GM23338 (cell line): ENCODE measurements around the gene XRN2. TPM values are rescaled to one million over a fixed set of nuclear protein-coding genes. Genes with fewer than 3 reads are reported as not detected.
A peak's percentile ranks its signal among the peaks of the same experiment; 100 is the strongest.

ENCODE experiments used
- ATAC-seq: fragments of 200-7000 bp; cut with Tn5 transposase; 3 replicates; pipeline ENCODE4 v1.9.1; 2020
- DNase-seq: peaks from one replicate; pipeline ENCODE4 v3.0.0-alpha.2; 2015; ENCODE audit warnings: low spot score
- H2AFZ ChIP-seq: fragments of 200-600 bp; sonication (generic); 2 replicates; pipeline ENCODE4 v1.8.0; 2016; ENCODE audit warnings: antibody characterized with exemption, mild to moderate bottlenecking, moderate library complexity
- H3F3A ChIP-seq: fragments of 200-600 bp; sonication (generic); replicated peaks from 2 replicates; pipeline ENCODE4 v1.8.0; 2017; ENCODE audit warnings: antibody characterized with exemption, mixed run types, low read depth
- H3K27ac ChIP-seq: fragments of 200-600 bp; sonication (generic); 2 replicates; pipeline ENCODE4 v1.6.1; 2016; ENCODE audit warnings: low read depth
- H3K27me3 ChIP-seq: fragments of 200-600 bp; sonication (generic); 2 replicates; pipeline ENCODE4 v1.8.0; 2016; ENCODE audit warnings: mild to moderate bottlenecking, mixed run types, moderate library complexity; ENCODE audit not compliant: insufficient read depth
- H3K36me3 ChIP-seq: fragments of 200-600 bp; sonication (generic); 2 replicates; pipeline ENCODE4 v1.8.0; 2016; ENCODE audit warnings: mild to moderate bottlenecking; ENCODE audit not compliant: insufficient read depth
- H3K4me1 ChIP-seq: fragments of 200-600 bp; sonication (generic); 2 replicates; pipeline ENCODE4 v1.8.0; 2016; ENCODE audit warnings: mild to moderate bottlenecking, moderate library complexity; ENCODE audit not compliant: insufficient read depth
- H3K4me2 ChIP-seq: fragments of 200-600 bp; sonication (generic); 2 replicates; pipeline ENCODE4 v1.7.1; 2017; ENCODE audit warnings: mixed run types
- H3K4me3 ChIP-seq: fragments of 200-600 bp; sonication (generic); 2 replicates; pipeline ENCODE4 v1.6.1; 2016; ENCODE audit warnings: mixed run types
- H3K79me2 ChIP-seq: fragments of 200-600 bp; sonication (generic); replicated peaks from 2 replicates; pipeline ENCODE4 v1.8.0; 2017; ENCODE audit warnings: mild to moderate bottlenecking; ENCODE audit not compliant: insufficient read depth
- H3K9me2 ChIP-seq: fragments of 200-600 bp; sonication (generic); 2 replicates; pipeline ENCODE4 v1.8.0; 2017; ENCODE audit not compliant: insufficient read depth
- H4K20me1 ChIP-seq: fragments of 200-600 bp; sonication (generic); replicated peaks from 2 replicates; pipeline ENCODE4 v1.8.0; 2017; ENCODE audit warnings: mild to moderate bottlenecking; ENCODE audit not compliant: insufficient read depth
- H3K27ac Mint-ChIP-seq: 2 replicates; pipeline ENCODE4 v1.8.0; 2020; ENCODE audit warnings: inconsistent platforms, mild to moderate bottlenecking, moderate library complexity, mixed read lengths
- H3K27me3 Mint-ChIP-seq: 3 replicates; pipeline ENCODE4 v1.8.0; 2022; ENCODE audit warnings: low read depth, mild to moderate bottlenecking, moderate library complexity, mixed read lengths, inconsistent platforms; ENCODE audit not compliant: insufficient read depth, poor library complexity
- H3K36me3 Mint-ChIP-seq: 3 replicates; pipeline ENCODE4 v1.8.0; 2021; ENCODE audit warnings: low read depth, mild to moderate bottlenecking, inconsistent platforms, moderate library complexity, mixed read lengths
- H3K4me1 Mint-ChIP-seq: 3 replicates; pipeline ENCODE4 v1.8.0; 2020; ENCODE audit warnings: mild to moderate bottlenecking, inconsistent platforms, mixed read lengths
- H3K4me3 Mint-ChIP-seq: 3 replicates; pipeline ENCODE4 v1.8.0; 2021; ENCODE audit warnings: moderate library complexity, mild to moderate bottlenecking, inconsistent platforms, mixed read lengths
- H3K9me3 Mint-ChIP-seq: 3 replicates; pipeline ENCODE4 v1.8.0; 2020; ENCODE audit warnings: moderate library complexity, mild to moderate bottlenecking, inconsistent platforms, mixed read lengths
- ETS1 ChIP-seq: IDR thresholded peaks from 2 replicates; pipeline ENCODE4 v1.6.1; 2016; ENCODE audit warnings: antibody characterized with exemption
- JUNB ChIP-seq: IDR thresholded peaks from one replicate; pipeline ENCODE4 v1.6.1; 2016; ENCODE audit warnings: antibody characterized with exemption; ENCODE audit not compliant: unreplicated experiment
- ZNF114 ChIP-seq: fragments of 250-450 bp; sonication (Bioruptor Pico); IDR thresholded peaks from 2 replicates; pipeline ENCODE4 v1.5.0; 2020; ENCODE audit warnings: mild to moderate bottlenecking, moderate library complexity
- polyA plus RNA-seq: library from polyadenylated mRNA; unstranded; fragments of >200 nt; fragmentation: Nextera tagmentation; extraction: Ambion mirVana; gene quantifications from 2 replicates; pipeline ENCODE4 v1.2.1, GENCODE V29; 2016
- total RNA-seq: library from RNA; depleted of rRNA; stranded (reverse); fragments of >200 nt; shearing (Covaris generic); gene quantifications from 2 replicates; pipeline ENCODE4 v1.2.3, GENCODE V29; 2014
- TF ChIP-seq, protein P1 (sequence below): fragments of 250-450 bp; sonication (Bioruptor Pico); IDR thresholded peaks from 2 replicates; pipeline ENCODE4 v1.5.0; 2020; ENCODE audit warnings: mild to moderate bottlenecking, moderate library complexity
- TF ChIP-seq, protein P2 (sequence below), 2 experiments: fragments of 200-600 bp in 1 of 2; sonication (generic) in 1 of 2; conservative IDR thresholded peaks; 2 replicates each; pipeline versions ENCODE4 v1.5.1 to v1.6.1; 2016 to 2017; ENCODE audit warnings: antibody characterized with exemption in 2 of 2, low read depth in 2 of 2, mild to moderate bottlenecking in 2 of 2, moderate library complexity in 1 of 2

XRN2 gene
- total and polyA plus RNA-seq, 2 experiments from 2014 or later = 113 to 150 TPM

- H3K36me3 Mint-ChIP-seq = peaks cover 14% of the 10 kb centered on the region
- Histone ChIP-seq H3K4me2 (peak overlapping the region; percentile 74), H3K4me3 (peak overlapping the region; percentile 90), H3F3A (no peaks in the 10 kb centered on the region), H4K20me1 (peaks cover 12% of the 10 kb centered on the region), H3K27ac (no peak overlapping the region), H3K9me2 (no peaks in the 10 kb centered on the region), H2AFZ (no peak overlapping the region), H3K27me3 (no peaks in the 10 kb centered on the region), H3K79me2 (peaks cover 35% of the 10 kb centered on the region), H3K4me1 (peaks cover 10% of the 10 kb centered on the region), H3K36me3 (no peaks in the 10 kb centered on the region)
- peaks cover 14% of the 10 kb centered on the region; the same call in 2 of the 3 replicates for H3K4me1 Mint-ChIP-seq
- H3K27ac Mint-ChIP-seq = peak overlapping the region; percentile 95
- DNase-seq (no peak), ATAC-seq (no peak)
- TF ChIP-seq ZNF114 = no peak
- TF ChIP-seq, protein P1, sequence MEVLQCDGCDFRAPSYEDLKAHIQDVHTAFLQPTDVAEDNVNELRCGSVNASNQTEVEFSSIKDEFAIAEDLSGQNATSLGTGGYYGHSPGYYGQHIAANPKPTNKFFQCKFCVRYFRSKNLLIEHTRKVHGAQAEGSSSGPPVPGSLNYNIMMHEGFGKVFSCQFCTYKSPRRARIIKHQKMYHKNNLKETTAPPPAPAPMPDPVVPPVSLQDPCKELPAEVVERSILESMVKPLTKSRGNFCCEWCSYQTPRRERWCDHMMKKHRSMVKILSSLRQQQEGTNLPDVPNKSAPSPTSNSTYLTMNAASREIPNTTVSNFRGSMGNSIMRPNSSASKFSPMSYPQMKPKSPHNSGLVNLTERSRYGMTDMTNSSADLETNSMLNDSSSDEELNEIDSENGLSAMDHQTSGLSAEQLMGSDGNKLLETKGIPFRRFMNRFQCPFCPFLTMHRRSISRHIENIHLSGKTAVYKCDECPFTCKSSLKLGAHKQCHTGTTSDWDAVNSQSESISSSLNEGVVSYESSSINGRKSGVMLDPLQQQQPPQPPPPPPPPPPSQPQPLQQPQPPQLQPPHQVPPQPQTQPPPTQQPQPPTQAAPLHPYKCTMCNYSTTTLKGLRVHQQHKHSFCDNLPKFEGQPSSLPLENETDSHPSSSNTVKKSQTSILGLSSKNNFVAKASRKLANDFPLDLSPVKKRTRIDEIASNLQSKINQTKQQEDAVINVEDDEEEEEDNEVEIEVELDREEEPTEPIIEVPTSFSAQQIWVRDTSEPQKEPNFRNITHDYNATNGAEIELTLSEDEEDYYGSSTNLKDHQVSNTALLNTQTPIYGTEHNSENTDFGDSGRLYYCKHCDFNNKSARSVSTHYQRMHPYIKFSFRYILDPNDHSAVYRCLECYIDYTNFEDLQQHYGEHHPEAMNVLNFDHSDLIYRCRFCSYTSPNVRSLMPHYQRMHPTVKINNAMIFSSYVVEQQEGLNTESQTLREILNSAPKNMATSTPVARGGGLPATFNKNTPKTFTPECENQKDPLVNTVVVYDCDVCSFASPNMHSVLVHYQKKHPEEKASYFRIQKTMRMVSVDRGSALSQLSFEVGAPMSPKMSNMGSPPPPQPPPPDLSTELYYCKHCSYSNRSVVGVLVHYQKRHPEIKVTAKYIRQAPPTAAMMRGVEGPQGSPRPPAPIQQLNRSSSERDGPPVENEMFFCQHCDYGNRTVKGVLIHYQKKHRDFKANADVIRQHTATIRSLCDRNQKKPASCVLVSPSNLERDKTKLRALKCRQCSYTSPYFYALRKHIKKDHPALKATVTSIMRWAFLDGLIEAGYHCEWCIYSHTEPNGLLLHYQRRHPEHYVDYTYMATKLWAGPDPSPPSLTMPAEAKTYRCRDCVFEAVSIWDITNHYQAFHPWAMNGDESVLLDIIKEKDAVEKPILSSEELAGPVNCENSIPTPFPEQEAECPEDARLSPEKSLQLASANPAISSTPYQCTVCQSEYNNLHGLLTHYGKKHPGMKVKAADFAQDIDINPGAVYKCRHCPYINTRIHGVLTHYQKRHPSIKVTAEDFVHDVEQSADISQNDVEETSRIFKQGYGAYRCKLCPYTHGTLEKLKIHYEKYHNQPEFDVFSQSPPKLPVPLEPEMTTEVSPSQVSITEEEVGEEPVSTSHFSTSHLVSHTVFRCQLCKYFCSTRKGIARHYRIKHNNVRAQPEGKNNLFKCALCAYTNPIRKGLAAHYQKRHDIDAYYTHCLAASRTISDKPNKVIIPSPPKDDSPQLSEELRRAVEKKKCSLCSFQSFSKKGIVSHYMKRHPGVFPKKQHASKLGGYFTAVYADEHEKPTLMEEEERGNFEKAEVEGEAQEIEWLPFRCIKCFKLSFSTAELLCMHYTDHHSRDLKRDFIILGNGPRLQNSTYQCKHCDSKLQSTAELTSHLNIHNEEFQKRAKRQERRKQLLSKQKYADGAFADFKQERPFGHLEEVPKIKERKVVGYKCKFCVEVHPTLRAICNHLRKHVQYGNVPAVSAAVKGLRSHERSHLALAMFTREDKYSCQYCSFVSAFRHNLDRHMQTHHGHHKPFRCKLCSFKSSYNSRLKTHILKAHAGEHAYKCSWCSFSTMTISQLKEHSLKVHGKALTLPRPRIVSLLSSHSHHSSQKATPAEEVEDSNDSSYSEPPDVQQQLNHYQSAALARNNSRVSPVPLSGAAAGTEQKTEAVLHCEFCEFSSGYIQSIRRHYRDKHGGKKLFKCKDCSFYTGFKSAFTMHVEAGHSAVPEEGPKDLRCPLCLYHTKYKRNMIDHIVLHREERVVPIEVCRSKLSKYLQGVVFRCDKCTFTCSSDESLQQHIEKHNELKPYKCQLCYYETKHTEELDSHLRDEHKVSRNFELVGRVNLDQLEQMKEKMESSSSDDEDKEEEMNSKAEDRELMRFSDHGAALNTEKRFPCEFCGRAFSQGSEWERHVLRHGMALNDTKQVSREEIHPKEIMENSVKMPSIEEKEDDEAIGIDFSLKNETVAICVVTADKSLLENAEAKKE (CRISPR knock-in tag) = no peak
- TF ChIP-seq JUNB = no peak
- no peak for TF ChIP-seq ETS1
- TF ChIP-seq, protein P2, sequence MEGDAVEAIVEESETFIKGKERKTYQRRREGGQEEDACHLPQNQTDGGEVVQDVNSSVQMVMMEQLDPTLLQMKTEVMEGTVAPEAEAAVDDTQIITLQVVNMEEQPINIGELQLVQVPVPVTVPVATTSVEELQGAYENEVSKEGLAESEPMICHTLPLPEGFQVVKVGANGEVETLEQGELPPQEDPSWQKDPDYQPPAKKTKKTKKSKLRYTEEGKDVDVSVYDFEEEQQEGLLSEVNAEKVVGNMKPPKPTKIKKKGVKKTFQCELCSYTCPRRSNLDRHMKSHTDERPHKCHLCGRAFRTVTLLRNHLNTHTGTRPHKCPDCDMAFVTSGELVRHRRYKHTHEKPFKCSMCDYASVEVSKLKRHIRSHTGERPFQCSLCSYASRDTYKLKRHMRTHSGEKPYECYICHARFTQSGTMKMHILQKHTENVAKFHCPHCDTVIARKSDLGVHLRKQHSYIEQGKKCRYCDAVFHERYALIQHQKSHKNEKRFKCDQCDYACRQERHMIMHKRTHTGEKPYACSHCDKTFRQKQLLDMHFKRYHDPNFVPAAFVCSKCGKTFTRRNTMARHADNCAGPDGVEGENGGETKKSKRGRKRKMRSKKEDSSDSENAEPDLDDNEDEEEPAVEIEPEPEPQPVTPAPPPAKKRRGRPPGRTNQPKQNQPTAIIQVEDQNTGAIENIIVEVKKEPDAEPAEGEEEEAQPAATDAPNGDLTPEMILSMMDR (conservative IDR thresholded peaks at IDR 0.05; ENCODE audit: low read depth in 2 of 2) = no peak
- no peaks in the 10 kb centered on the region for H3K9me3 Mint-ChIP-seq
- peaks cover 12% of the 10 kb centered on the region for H3K27me3 Mint-ChIP-seq
- peak overlapping the region; percentile 97 for H3K4me3 Mint-ChIP-seq
Measured at GRCh38 chr20:21301940-21302663, 1.0 kb upstream of the XRN2 start.
